Parathyroid adenoma (tissue), 2 donors: ENCODE results near the gene TEDC1.

Experiments used
- H2AFZ ChIP-seq: fragments of 300-600 bp; sonication (generic); one replicate; pipeline ENCODE4 v1.7.0; 2017; ENCODE audit warnings: antibody characterized with exemption, mild to moderate bottlenecking
- H3K27ac ChIP-seq: fragments of 300-600 bp; sonication (generic); one replicate; pipeline ENCODE4 v1.7.0; 2017
- H3K27me3 ChIP-seq: fragments of 300-600 bp; sonication (generic); one replicate; pipeline ENCODE4 v1.7.0; 2017; ENCODE audit warnings: low read length; ENCODE audit not compliant: control insufficient read depth, insufficient read depth
- H3K36me3 ChIP-seq: fragments of 300-600 bp; sonication (generic); one replicate; pipeline ENCODE4 v1.7.0; 2017; ENCODE audit warnings: low read length; ENCODE audit not compliant: control insufficient read depth, insufficient read depth
- H3K4me1 ChIP-seq: fragments of 300-600 bp; sonication (generic); one replicate; pipeline ENCODE4 v1.7.0; 2017; ENCODE audit warnings: control low read depth
- H3K4me2 ChIP-seq: fragments of 300-600 bp; sonication (generic); one replicate; pipeline ENCODE4 v1.7.0; 2017; ENCODE audit warnings: low read length
- H3K4me3 ChIP-seq: fragments of 300-600 bp; sonication (generic); one replicate; pipeline ENCODE4 v1.7.0; 2017; ENCODE audit warnings: low read depth, low read length
- H3K79me2 ChIP-seq: fragments of 300-600 bp; sonication (generic); one replicate; pipeline ENCODE4 v1.7.0; 2017; ENCODE audit warnings: control low read depth
- H3K9ac ChIP-seq: fragments of 300-600 bp; sonication (generic); one replicate; pipeline ENCODE4 v1.7.0; 2017; ENCODE audit warnings: mild to moderate bottlenecking
- H3K9me3 ChIP-seq: fragments of 300-600 bp; sonication (generic); one replicate; pipeline ENCODE4 v1.7.0; 2017; ENCODE audit warnings: low read length; ENCODE audit not compliant: control insufficient read depth
- CTCF ChIP-seq: fragments of 300-600 bp; sonication (generic); IDR thresholded peaks from one replicate; pipeline ENCODE4 v1.7.0; 2017; ENCODE audit warnings: antibody characterized with exemption, mild to moderate bottlenecking
- donor health status: primary hyperparathyroidism.

Gene TEDC1

DNA sequence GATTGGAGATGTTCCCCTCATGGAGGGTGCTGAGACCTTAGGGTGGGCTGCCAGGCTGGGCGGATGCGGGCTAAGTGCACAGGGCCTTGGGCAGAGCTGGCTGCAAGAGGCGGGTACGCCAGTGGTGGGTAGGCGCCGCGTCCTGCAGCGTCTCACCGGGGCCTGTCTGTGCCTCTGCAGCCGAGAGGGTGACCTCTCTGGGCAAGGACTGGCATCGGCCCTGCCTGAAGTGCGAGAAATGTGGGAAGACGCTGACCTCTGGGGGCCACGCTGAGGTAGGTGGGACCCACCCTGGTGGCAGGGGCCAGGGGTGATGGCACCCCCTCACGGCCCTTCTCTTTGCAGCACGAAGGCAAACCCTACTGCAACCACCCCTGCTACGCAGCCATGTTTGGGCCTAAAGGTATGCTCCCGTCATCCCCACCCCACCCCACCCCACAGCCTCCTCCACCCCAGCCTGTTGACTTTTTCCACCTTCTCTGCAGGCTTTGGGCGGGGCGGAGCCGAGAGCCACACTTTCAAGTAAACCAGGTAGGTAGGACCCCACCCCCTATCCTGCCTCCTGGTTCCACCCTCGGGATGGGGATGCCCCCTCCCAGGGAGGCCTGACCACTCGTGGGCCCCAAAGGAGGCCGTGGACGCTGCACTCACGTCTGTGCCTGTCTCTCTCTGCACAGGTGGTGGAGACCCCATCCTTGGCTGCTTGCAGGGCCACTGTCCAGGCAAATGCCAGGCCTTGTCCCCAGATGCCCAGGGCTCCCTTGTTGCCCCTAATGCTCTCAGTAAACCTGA, 2.9 kb upstream of the TEDC1 start:
- Histone ChIP-seq H3K36me3 (no peaks in the 10 kb centered on the region), H3K4me2 (no peak overlapping the region), H2AFZ (no peak overlapping the region), H3K4me3 (no peak overlapping the region), H3K9ac (no peak overlapping the region), H3K27ac (peak overlapping the region; percentile 21), H3K27me3 (peaks cover 7% of the 10 kb centered on the region), H3K4me1 (peaks cover 17% of the 10 kb centered on the region), H3K9me3 (no peaks in the 10 kb centered on the region), H3K79me2 (no peaks in the 10 kb centered on the region)
- no peak for TF ChIP-seq CTCF

DNA sequence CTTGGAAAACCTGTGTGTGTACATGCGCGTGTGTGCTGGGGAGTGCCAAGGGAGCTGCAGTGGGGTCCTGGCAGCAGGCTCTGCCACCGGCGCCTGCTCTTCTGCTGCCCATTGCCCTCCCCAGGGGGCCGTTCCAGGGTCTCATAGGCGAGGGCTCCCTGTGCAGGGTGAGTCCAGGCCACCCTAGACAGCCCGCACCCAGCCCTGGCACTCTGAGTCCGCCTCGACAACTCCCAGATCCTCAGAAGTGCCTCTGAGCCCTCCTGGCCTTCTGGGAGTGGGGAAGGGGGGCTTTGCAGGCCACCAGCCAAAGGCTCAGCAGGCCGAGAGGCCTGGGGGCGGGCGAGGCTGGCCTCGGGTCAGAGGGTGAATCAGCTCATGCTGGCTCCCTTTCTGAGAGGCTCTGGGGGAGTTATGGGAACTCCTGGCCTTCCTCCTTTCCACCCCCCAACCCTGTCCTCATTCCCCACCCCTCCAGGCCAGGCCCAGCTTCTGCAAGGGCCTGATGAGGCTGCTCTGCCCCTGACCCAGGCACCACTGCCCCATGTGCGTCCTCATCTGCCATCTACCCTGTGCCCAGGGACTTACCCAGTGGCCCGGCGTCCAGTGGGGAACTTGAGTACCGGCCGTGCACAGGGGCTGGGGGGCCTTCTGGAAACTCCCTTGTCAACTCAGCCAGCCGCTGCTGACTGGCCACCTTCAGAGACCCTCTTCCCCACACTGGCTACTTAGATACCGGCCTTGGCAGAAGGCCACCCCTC, 2.1 kb upstream of the TEDC1 start:
- no peaks in the 10 kb centered on the region for H3K79me2 ChIP-seq
- peaks cover 7% of the 10 kb centered on the region for H3K27me3 ChIP-seq
- H3K4me2 ChIP-seq: peak overlapping the region; percentile 95
- no peaks in the 10 kb centered on the region for H3K36me3 ChIP-seq
- no peak overlapping the region for H2AFZ ChIP-seq
- TF ChIP-seq CTCF: no peak
- H3K27ac ChIP-seq: peak overlapping the region; percentile 97
- no peaks in the 10 kb centered on the region for H3K9me3 ChIP-seq
- H3K9ac ChIP-seq: no peak overlapping the region
- peaks cover 17% of the 10 kb centered on the region for H3K4me1 ChIP-seq
- peak overlapping the region; percentile 70 for H3K4me3 ChIP-seq

- peak overlapping the region; percentile 82 for H3K9ac ChIP-seq
Observed at GRCh38 chr14:105489542-105490266, 1.3 kb upstream of the TEDC1 start.

GRCh38 chr14:105490267-105490571, 827 bp upstream of the TEDC1 start:
- Histone ChIP-seq H2AFZ (peak overlapping the region; percentile 89), H3K4me1 (peaks cover 17% of the 10 kb centered on the region), H3K9ac (peak overlapping the region; percentile 82), H3K79me2 (no peaks in the 10 kb centered on the region), H3K4me2 (peak overlapping the region; percentile 95), H3K27ac (peak overlapping the region; percentile 97), H3K36me3 (no peaks in the 10 kb centered on the region), H3K4me3 (peak overlapping the region; percentile 70), H3K9me3 (no peaks in the 10 kb centered on the region), H3K27me3 (peaks cover 7% of the 10 kb centered on the region)
- TF ChIP-seq CTCF: no peak

More at GRCh38 chr14:105489542-105490266, 1.3 kb upstream of the TEDC1 start:
- Histone ChIP-seq H3K4me1 (peaks cover 17% of the 10 kb centered on the region), H3K36me3 (no peaks in the 10 kb centered on the region), H3K27me3 (peaks cover 7% of the 10 kb centered on the region), H2AFZ (peak overlapping the region; percentile 89), H3K4me2 (peak overlapping the region; percentile 95), H3K4me3 (peak overlapping the region; percentile 70), H3K27ac (peak overlapping the region; percentile 97), H3K79me2 (no peaks in the 10 kb centered on the region), H3K9me3 (no peaks in the 10 kb centered on the region)
- peak; percentile 72 for TF ChIP-seq CTCF
